ENCODE data around the gene KCNH1.

KCNH1 gene

GRCh38 chr1:210857705-210858104 lies 276.2 kb downstream of the KCNH1 start:
- DNase-seq (ENCODE audit: low spot score): no peak

- DNase-seq (ENCODE audit: low spot score): no peak
These were observed 276.7 kb downstream of the KCNH1 start for GRCh38 chr1:210857146-210857663.

GRCh38 chr1:210855440-210855839 lies 278.5 kb downstream of the KCNH1 start:
- DNase-seq (ENCODE audit: low spot score): no peak

GRCh38 chr1:210853276-210853675 lies 280.7 kb downstream of the KCNH1 start:
- DNase-seq (ENCODE audit: low spot score): no peak

- DNase-seq (ENCODE audit: low spot score): no peak
These were observed 283.4 kb downstream of the KCNH1 start for GRCh38 chr1:210850556-210850955.

GRCh38 chr1:210848474-210848873 lies 285.5 kb downstream of the KCNH1 start:
- DNase-seq (ENCODE audit: low spot score): no peak

DNA sequence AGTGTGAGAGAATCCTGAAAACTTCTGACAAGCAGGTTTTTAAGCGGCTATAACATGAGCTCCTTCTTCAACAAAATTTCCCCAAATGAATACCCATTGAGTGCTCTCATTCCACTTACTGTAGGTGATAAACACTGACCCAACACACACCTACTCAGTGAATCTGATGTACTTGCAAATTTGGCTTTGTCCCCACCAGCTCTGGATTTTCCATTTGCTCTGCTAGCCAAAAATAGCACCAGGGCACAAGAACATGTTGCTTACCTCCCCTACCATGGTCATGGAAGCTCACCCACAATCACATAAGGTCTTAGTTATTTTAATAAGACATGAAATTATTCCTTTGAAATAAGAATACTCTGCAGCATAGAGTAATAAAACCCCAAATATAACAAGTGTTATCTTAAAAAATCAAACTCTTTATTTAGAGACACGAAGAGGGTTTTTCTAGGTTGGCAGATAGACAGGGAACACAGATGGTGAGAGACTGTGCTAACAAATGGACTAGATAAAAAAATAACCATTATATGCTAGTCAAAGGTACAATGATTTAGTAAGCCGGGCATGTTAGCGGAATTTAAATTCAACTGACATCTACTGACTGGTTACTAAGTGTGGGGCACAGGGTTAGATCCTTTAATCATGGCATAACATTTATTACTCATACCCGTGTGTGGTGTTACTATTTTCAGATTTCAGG lies 291.9 kb downstream of the KCNH1 start:
- DNase-seq (ENCODE audit: low spot score): no peak

DNA sequence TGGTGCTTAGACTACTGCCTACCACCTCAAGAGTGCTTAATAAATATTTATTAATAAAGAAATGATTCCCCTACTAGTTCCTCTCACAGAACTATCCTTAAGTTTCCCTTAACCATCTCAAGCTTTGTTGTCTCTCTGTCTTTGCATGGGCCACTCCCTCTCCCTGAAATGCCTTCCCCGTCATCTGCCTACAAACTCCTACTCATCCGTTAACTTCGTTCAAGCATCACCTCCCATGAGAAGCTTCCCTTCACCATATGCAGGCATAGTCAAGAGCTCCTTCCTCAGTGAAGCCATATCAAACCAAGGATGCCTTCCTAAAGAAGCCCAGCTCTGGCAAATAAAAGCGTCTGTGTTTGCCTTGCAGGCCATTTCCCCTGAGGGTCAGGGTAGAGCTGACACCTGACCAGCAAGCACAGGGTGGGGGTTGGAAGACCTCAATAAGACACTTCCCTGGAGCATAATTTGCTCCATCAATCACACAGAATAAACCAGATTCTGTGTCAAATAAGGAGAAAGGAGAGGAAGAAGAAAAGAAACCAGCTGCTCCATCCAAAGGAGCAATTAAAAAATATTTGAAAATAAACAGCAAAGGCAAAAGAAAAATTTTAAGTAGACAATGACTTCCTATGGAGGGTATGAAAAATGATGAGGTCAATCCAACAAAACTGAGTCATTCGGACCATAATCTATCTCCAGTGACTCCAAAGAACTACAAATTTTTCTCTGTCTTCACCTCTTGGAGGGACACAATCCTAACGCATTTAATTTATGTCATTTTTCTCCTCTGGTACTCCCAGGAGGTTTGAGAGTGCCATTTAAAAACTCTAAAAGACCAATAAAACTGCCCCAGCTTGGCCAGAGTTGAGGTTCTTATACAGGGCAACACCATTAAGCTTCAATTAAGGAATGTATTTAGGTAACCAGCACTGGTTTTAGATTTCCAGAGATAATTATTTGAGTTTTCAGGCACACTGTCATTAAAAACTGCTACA lies 303.6 kb downstream of the KCNH1 start:
- no peak for DNase-seq (ENCODE audit: low spot score)

DNA sequence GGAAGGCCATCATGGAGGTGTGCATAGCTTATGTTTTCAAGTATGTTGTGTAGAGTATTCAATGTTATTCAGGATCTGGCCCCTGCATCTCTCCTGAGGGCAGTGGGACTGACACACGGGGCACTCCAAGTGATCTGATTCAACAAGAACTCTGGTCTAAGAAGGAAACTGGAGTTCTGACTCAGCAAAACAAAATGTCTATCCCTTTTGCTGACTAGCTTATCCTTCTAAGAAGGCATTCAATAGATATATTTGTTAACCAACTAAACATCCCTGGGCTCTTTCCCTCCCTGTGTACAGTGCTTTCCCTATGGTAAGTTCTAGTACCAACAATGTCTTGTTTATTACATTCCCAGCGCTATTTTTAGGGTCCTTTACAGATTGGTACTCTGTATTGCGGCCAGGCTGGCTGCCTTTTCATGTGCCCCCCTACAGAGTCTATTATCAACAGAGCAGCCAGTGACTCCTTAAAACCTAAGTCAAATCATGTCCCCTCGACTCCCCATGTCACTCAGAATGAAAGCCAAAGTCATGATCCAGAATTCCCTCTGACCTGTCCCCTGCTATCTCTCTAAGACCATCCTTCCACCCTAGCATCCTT lies 304.9 kb downstream of the KCNH1 start:
- no peak for DNase-seq (ENCODE audit: low spot score)

- no peak for DNase-seq (ENCODE audit: low spot score)
These were observed 306.5 kb downstream of the KCNH1 start for GRCh38 chr1:210827481-210827880.

DNA sequence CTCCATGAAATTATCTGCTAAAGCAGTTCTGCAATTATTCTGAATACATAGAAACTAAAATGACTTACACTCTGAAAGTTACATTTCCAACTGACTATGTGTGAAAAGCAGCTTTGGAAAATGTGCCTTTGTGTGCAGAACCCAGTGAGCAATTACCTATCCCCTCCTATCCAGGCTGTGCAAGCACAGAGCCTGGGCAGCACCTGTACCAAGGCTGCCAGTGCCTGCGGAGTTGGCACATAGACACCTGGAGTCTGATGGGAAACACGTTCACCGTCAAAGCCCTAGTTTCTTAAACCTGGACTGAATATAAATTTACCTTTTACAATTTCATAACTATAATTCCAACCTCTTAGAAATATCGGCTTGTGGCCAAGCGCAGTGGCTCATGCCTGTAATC lies 307.3 kb downstream of the KCNH1 start:
- no peak for DNase-seq (ENCODE audit: low spot score)

DNA sequence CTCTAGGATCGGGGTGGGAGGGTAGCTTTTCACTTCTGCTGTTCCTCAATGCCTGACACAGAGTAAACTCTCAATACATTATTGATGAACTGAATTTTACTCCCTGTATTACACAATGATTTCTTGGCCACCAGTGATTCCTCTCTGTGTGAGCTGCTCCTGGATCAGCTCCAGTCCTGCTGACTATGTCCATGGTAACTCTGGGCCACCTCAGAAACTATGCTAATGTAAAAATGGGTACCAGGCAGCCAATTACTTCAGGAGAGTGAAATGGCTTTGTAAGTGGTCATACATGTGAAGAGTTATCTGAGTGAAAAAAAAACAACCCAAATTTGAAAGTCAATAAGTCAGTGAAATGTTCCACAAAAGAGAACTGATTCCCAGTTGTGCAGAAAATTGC lies 311.0 kb downstream of the KCNH1 start:
- no peak for DNase-seq (ENCODE audit: low spot score)

- no peak for DNase-seq (ENCODE audit: low spot score)
These were observed 311.7 kb downstream of the KCNH1 start for GRCh38 chr1:210822241-210822640.

- no peak for DNase-seq (ENCODE audit: low spot score)
These were observed 312.3 kb downstream of the KCNH1 start for GRCh38 chr1:210821615-210822014.

GRCh38 chr1:210819266-210819665 lies 314.7 kb downstream of the KCNH1 start:
- no peak for DNase-seq (ENCODE audit: low spot score)

DNA sequence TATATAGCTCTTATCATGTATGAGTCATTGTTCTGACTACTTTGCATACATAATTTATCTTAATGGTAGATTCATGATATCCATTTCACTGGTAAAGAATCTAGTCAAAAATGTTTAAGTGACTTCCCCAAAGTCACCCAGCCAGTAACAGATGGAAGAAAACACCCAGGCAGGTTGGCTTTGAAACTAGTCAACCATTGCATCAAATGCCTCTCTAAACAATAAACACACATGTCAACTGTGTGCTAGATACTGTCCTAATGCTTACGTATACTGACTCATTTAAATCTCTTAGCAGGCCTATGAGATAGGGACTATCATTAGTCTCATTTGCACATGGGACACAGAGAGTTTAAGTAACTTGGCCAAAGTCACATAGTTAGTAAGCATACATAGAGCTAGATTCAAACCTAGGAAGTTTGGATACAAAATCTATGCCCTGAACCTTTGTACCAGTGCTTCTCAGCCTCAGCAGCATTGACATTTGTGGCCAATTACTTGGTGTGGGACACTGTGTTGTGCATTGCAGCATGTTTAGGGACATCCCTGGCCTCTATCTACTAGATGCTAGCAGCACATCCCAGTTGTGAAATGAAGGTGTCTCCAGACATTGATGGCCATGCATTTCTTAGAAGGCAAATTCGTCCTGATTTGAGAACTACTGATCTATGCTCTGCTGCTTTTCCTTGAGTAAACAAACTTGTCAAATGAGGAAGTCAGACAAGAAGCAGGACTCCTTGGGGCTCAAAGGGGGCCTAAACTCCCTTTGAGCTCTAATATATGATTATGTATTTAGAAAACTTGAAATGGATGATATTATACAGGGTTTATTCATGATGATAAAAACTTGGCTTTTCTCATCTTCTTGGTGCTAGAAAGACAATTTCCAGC lies 316.3 kb downstream of the KCNH1 start:
- no peak for DNase-seq (ENCODE audit: low spot score)

GRCh38 chr1:210815641-210816550 lies 318.1 kb downstream of the KCNH1 start:
- DNase-seq (ENCODE audit: low spot score): no peak

- DNase-seq (ENCODE audit: low spot score): no peak
These were observed 319.4 kb downstream of the KCNH1 start for GRCh38 chr1:210814382-210815123.

- DNase-seq (ENCODE audit: low spot score): no peak
These were observed 332.4 kb downstream of the KCNH1 start for GRCh38 chr1:210801501-210801900.

- DNase-seq (ENCODE audit: low spot score): no peak
These were observed 333.2 kb downstream of the KCNH1 start for GRCh38 chr1:210800756-210801155.

All from hematopoietic multipotent progenitor cell treated with erythropoietin and hydrocortisone succinate and interleukin-3 and kit ligand, for 17 days (in vitro differentiated cells).